HG03159 (cell line): Measurements from ENCODE around the gene XDH.
A peak's percentile ranks its signal among the peaks of the same experiment; 100 is the strongest.

Experiments
- ATAC-seq: cut with Tn5 transposase; IDR thresholded peaks from one replicate; pipeline ENCODE4 v1.9.1; 2021; ENCODE audit warnings: mild to moderate bottlenecking, moderate library complexity; ENCODE audit not compliant: unreplicated experiment

Gene XDH

GRCh38 chr2:31366733-31367132 lies 47.8 kb downstream of the XDH start:
- no peak for ATAC-seq

GRCh38 chr2:31365834-31366505 lies 48.6 kb downstream of the XDH start:
- no peak for ATAC-seq

GRCh38 chr2:31365348-31365747 lies 49.2 kb downstream of the XDH start:
- ATAC-seq: no peak

- no peak for ATAC-seq
These were observed 50.4 kb downstream of the XDH start for GRCh38 chr2:31363956-31364750.

DNA sequence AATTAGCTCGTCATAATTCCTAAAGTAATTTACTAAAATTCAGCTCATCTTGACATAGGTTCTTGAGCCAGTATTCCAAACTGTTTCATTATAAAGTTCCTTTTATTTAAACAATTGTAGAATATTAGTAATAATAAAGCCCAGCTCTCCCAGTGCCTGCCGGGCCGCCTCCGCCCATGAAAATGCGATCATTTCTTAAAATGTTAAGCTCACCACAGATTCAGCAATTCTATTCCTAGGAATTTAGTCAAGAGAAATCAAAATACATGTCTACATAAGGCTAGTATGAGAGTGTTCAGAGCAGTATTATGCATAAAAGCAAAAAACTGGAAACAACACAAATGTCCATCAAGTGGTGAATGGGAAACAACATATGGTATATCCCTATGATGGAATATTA lies 52.0 kb downstream of the XDH start:
- no peak for ATAC-seq

- no peak for ATAC-seq
These were observed 55.3 kb downstream of the XDH start for GRCh38 chr2:31359229-31359628.

DNA sequence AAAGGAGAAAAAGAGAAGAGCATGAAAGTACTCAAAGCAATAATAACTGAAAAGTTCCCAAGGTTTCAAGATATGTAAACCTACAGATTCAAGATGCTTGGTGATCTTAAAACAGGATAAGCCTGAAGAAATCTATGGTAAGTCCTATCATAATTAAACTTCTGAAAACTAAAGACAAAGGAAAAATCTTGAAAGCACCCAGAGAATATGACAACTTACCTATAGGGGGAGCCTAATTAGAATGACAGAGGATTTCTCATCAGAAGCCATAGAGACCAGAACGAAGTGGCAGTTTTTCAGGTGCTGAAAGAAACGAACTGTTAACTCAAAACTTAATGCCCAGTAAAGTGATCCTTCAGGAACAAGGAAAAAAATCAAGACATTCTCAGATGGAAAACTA lies 59.7 kb downstream of the XDH start:
- ATAC-seq: no peak

DNA sequence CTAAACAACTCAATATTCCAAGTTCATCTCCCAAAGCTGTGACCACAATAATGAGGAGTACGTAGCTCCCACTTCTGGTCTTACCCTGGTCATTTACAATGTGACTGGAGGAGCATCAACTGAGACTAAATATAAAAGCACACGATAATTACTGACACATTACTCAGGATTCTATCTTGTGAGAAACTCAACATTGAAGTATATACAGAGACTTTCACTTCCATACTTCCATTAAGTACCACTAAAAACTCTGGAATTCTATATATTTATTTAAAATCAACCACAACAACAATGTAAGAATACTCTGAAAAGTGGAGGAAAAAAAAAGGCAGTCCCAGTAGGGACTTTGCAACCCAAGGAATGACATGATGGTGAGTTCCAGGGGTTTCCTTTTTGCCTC lies 61.4 kb downstream of the XDH start:
- no peak for ATAC-seq

GRCh38 chr2:31349684-31350083 lies 64.9 kb downstream of the XDH start:
- no peak for ATAC-seq

DNA sequence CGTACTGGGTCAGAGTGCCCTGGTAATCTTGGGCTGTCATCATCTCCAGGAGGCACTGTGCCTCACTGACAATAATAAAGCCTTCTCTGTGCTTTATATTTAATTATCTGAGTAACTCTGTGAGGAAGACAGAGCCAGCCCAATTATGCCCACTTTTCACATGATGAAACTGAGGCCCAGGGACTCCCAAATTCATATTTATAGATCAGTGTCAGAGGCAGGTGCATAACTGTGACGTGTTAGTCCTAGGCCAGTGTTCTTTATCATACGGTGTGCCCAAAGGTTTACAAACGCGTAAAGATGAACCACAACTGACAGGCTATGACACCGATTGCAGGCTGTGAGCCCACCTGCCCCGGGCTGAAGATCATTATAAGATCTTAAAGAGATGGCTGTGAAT lies 65.4 kb downstream of the XDH start:
- no peak for ATAC-seq

DNA sequence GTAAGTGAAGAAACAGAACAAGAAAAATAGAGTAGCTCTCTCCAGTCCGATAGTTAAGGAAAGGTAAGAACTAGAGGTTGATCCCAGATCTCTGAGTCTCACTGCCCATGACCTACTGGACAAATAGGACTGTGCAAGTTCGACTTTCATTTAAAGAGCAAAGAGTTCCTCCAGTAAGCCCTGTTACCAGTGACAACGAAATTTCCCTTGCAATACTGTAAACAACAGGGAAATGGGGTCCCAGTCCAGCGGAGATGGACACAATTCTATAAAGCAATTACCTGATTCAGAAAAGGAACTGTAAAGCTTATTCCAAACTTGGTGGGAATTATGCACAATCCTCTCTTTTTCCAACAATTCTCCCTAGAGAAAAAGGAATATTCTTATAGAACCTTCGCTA lies 65.9 kb downstream of the XDH start:
- ATAC-seq: no peak

DNA sequence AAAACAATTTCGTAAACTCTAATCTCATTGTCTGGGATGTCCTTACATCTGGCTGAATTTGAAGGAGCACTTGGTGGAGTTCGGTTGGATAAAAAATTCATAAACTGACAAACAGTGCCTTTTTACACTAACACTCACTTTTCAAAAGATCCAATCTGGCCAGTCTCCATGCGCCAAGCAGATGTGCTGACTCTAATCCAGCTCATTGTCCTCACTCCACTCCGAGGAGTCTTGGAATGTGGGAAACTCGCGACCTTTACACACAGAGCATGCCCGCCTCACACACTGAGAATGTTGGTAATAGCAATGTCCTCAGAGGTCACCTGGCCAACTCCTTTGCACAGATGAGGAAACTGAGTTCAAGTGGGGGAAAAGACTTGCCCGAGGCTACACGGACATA lies 66.8 kb downstream of the XDH start:
- ATAC-seq: no peak

- no peak for ATAC-seq
These were observed 67.2 kb downstream of the XDH start for GRCh38 chr2:31347319-31347718.

DNA sequence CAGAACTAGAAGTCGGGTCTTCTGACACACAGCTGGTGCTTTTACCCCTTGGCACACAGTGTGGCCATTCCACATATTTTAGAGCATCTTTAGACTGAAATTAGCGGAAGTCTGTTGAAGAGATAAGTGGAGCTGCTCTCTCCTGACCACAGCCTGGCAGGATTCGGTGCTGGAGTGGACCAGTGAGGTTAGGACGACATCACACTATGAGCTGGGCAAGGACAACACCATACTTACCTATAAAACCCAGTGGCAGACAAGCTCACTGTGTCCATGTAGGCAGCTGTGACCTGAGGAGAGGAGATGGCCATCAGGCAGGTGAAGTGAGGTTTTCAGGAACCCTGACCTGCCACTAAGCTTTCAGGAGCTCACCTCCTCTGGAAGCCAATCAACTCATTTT lies 70.1 kb downstream of the XDH start:
- ATAC-seq: no peak

DNA sequence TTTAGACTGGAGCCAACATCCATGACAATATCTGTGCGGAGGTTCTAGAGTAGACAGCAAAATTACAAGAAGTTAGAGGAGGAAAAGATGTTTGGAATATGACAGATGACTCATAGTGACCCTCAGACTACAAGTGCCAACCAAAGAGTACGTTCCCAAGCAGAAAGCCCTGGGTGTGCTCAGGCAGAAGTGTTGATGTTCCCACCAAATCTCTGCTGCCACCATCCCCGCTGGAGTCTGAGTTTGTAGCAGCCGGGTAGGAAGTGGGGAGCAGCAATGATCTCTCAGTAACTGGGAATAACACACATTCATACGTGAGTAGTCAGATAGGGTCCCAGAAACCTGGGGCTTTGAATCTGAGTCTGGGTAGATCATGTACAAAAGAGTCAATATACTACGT lies 73.2 kb downstream of the XDH start:
- ATAC-seq: no peak

- ATAC-seq: no peak
These were observed 74.8 kb downstream of the XDH start for GRCh38 chr2:31339696-31340095.

- no peak for ATAC-seq
These were observed 76.7 kb downstream of the XDH start for GRCh38 chr2:31337860-31338259.

DNA sequence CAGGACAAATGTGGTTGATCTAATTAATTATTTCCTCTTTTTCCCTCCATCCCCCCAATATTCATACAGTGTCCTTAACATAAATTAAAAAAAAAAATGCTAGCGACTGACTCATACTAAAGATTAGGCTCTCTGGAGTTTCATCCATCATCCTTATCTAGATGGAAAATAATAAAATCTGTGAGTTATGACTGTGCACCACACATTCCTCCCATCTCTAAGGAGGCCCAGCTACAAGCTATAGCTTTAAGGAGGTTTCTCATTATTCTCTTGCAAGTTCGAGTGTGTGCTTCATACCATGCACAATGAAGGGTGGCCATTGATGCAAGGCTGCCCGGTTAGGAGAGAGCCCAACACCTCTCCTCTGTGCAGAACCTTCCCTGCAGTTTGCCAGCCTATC lies 77.3 kb downstream of the XDH start:
- ATAC-seq: no peak

DNA sequence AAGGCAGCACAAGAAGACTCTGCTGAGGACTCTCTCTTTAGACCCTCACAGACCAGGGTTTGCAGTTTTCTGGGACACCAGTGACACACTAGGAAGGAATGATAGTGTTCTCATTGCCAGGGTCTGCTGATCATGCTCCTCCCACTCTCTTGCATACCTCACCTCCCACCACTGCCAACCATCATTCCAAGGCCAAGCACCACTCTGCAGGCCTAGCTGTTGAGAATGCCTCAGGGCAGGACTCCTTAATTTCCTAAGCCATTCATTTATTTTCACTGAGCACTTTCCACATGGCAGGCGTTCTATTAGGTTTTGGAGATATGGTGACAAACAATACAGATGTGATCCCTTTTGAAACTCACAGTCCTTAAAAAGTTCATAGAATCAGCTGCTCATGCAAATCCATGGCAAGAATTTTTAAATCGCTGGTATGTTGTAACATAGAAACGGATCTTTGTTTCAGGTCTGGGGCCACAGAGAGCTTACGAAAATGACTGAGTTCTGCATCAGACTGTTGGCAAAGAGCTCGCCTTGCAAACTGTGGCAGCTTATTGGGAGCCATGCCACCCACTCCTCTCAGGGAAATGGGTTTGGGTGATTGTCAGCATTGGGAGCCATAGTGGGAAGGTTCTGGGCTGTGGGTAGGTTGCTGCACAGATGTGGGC lies 78.5 kb downstream of the XDH start:
- no peak for ATAC-seq

GRCh38 chr2:31334311-31335026 lies 80.1 kb downstream of the XDH start:
- no peak for ATAC-seq

DNA sequence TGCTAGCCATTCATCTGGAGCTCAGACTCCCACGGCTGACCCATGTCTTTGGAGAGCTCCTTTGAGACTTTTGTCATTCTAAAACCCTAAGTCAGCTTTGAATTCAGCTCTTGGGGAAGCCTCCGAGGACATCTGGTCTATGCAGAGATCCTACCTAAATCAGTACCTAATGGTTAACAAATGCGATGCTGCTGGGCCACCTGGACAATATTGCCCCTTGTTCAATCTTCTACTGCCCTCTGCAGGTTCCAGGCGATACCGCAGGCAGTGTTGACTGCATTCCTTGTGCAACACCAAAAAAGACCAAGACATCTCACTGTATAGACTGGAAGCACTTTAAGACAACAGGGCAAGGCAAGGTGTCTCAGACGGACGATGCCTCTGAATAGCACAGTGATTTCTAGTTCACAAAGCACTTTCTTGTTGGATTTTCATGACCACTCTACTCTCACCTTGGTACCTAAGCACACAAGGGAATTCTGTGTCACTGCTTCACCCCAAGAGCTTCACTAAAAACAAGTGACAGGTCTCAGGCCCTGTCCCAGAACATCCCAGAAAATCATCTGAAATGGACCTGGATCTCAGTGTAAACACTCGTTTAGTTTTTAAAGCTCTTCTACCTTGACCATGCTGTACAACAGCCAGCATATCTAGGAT lies 80.9 kb downstream of the XDH start:
- ATAC-seq: peak; percentile 92
